NCI-H446 treated with DMSO at 0.1 percent for 48 hours (cell line): Measurements from ENCODE around the gene FCER2.

ENCODE experiments used
- DNase-seq: peaks from one replicate; lab custom pipeline; 2025; lab: John Stamatoyannopoulos, UW

FCER2 gene

GRCh38 chr19:7732045-7732444 is 30.1 kb upstream of the FCER2 start, which contains the start of gene CLEC4G:
Gene CLEC4G (minus strand): TSS chr19:7732110. CDS start chr19:7732102, 8 bp downstream.
- DNase-seq: no peak

- DNase-seq: no peak
Observed at GRCh38 chr19:7731615-7732014, 29.7 kb upstream of the FCER2 start.

- DNase-seq: no peak
Observed at GRCh38 chr19:7731218-7731595, 29.3 kb upstream of the FCER2 start.

GRCh38 chr19:7730286-7731217 is 28.6 kb upstream of the FCER2 start:
- DNase-seq: no peak

GRCh38 chr19:7729831-7730285 is 27.9 kb upstream of the FCER2 start:
- no peak for DNase-seq

GRCh38 chr19:7729211-7729610 is 27.3 kb upstream of the FCER2 start:
- no peak for DNase-seq

- no peak for DNase-seq
Observed at GRCh38 chr19:7725791-7726190, 23.9 kb upstream of the FCER2 start.

- no peak for DNase-seq
Observed at GRCh38 chr19:7722231-7722651, 20.3 kb upstream of the FCER2 start.

GRCh38 chr19:7720351-7720750 is 18.4 kb upstream of the FCER2 start:
- no peak for DNase-seq

- DNase-seq: no peak
Observed at GRCh38 chr19:7718668-7719067, 16.7 kb upstream of the FCER2 start.

- DNase-seq: no peak
Observed at GRCh38 chr19:7716762-7717161, 14.8 kb upstream of the FCER2 start.

GRCh38 chr19:7715671-7716070 is 13.7 kb upstream of the FCER2 start:
- no peak for DNase-seq

- DNase-seq: no peak
Observed at GRCh38 chr19:7710616-7711015, 8.7 kb upstream of the FCER2 start.

- DNase-seq: no peak
Observed at GRCh38 chr19:7709932-7710460, 8.1 kb upstream of the FCER2 start.

GRCh38 chr19:7706955-7707456 is 5.1 kb upstream of the FCER2 start:
- DNase-seq: no peak

GRCh38 chr19:7706188-7706954 is 4.4 kb upstream of the FCER2 start:
- DNase-seq: no peak

GRCh38 chr19:7705387-7706187 is 3.7 kb upstream of the FCER2 start:
- no peak for DNase-seq

GRCh38 chr19:7704280-7705060 is 2.5 kb upstream of the FCER2 start:
- DNase-seq: no peak

- no peak for DNase-seq
Observed at GRCh38 chr19:7703332-7703731, 1.4 kb upstream of the FCER2 start.

- no peak for DNase-seq
Observed at GRCh38 chr19:7701049-7701653, 780 bp downstream of the FCER2 start.
